Bronchial epithelial cell (primary cell): ENCODE data around the gene FAM180B. TPM values are rescaled to one million over a fixed set of nuclear protein-coding genes. Genes with fewer than 3 reads are reported as not detected.
"Not testable (repeated sequence)": the region's sequence is repeated elsewhere in the genome, so short reads cannot be mapped to it uniquely, and the experiment has no call there.

ENCODE experiments used
- DNase-seq: peaks from one replicate; pipeline ENCODE4 v3.0.0-alpha.2; 2010; ENCODE audit warnings: low read depth
- FAIRE-seq: peaks from 2 replicates; lab custom pipeline; 2011; peaks lifted over from hg19 to GRCh38; lab: Jason Lieb, UNC
- H3K27me3 ChIP-seq: 2 replicates; pipeline ENCODE4 v1.5.1; 2011; ENCODE audit warnings: low read length; ENCODE audit not compliant: control insufficient read depth, insufficient read depth
- H3K36me3 ChIP-seq: 2 replicates; pipeline ENCODE4 v1.5.1; 2011; ENCODE audit warnings: low read length; ENCODE audit not compliant: control insufficient read depth, insufficient read depth
- H3K4me3 ChIP-seq: 2 replicates; pipeline ENCODE4 v1.5.1; 2011; ENCODE audit warnings: mild to moderate bottlenecking, low read depth, low read length, control low read depth
- CTCF ChIP-seq: IDR thresholded peaks from 2 replicates; pipeline ENCODE4 v1.5.1; 2011; ENCODE audit warnings: mild to moderate bottlenecking, moderate library complexity, low read length, control low read depth, inconsistent platforms; ENCODE audit not compliant: insufficient read depth, severe bottlenecking
- total RNA-seq: library from RNA; depleted of rRNA; stranded (reverse); fragments of >200 nt; gene quantifications from 2 replicates; pipeline ENCODE4 v1.2.1, GENCODE V29; 2014

FAM180B gene
- total RNA-seq, 1 donor from 2014 or later, result not detected

- H3K27me3 ChIP-seq, result no peaks in the 10 kb centered on the region
- no peak for TF ChIP-seq CTCF
- FAIRE-seq, result no peak
- H3K4me3 ChIP-seq, result no peak overlapping the region
- peaks cover 9% of the 10 kb centered on the region for H3K36me3 ChIP-seq
- no peak for DNase-seq
Measured at GRCh38 chr11:47631473-47631872, 45.0 kb downstream of the FAM180B start.

GRCh38 chr11:47636331-47636730 is 49.9 kb downstream of the FAM180B start:
- FAIRE-seq, H3K4me3 ChIP-seq, H3K27me3 ChIP-seq, DNase-seq: not testable (repeated sequence)
- peaks cover 11% of the 10 kb centered on the region for H3K36me3 ChIP-seq

Other genes with a start within 250 kb of the FAM180B start
- under 0.01 TPM in 1 of 2 replicates, not detected in the other for gene MYBPC3, start 234.0 kb upstream of the FAM180B start, total RNA-seq
- not detected in 2 replicates for gene SPI1, start 208.1 kb upstream of the FAM180B start, total RNA-seq
- 12.3 and 18.2 TPM in 2 replicates for gene SLC39A13, start 178.1 kb upstream of the FAM180B start, total RNA-seq
- 141 and 143 TPM in 2 replicates for gene PSMC3, start 160.2 kb upstream of the FAM180B start, total RNA-seq
- gene RAPSN, start 137.5 kb upstream of the FAM180B start, total RNA-seq, result 0.26 and 0.64 TPM in 2 replicates
- gene CELF1, start 33.5 kb upstream of the FAM180B start, total RNA-seq, result 63.4 and 94.2 TPM in 2 replicates
- 124 and 147 TPM in 2 replicates for gene PTPMT1, start 21.1 kb upstream of the FAM180B start, total RNA-seq
- gene KBTBD4, start 7.7 kb upstream of the FAM180B start, total RNA-seq, result 11.6 and 14.7 TPM in 2 replicates
- 57.7 and 67.7 TPM in 2 replicates for gene NDUFS3, start 7.6 kb upstream of the FAM180B start, total RNA-seq
- gene C1QTNF4, start 7.7 kb downstream of the FAM180B start, total RNA-seq, result 0.13 and 0.26 TPM in 2 replicates
- 80.3 and 130 TPM in 2 replicates for gene MTCH2, start 55.9 kb downstream of the FAM180B start, total RNA-seq
- gene AGBL2, start 128.7 kb downstream of the FAM180B start, total RNA-seq, result 0.38 and 1.1 TPM in 2 replicates
- 65.3 and 67.2 TPM in 2 replicates for gene FNBP4, start 180.7 kb downstream of the FAM180B start, total RNA-seq